LNCaP clone FGC (cell line): ENCODE results near the gene RFC3.
A peak's percentile ranks its signal among the peaks of the same experiment; 100 is the strongest.

ENCODE experiments used
- DNase-seq: peaks from one replicate; pipeline ENCODE4 v3.0.0-alpha.2; 2011; ENCODE audit warnings: low read depth
- H3K4me3 ChIP-seq: 2 replicates; pipeline ENCODE4 v1.5.1; 2011; ENCODE audit warnings: mild to moderate bottlenecking, low read depth, low read length, control low read depth
- CTCF ChIP-seq: IDR thresholded peaks from 2 replicates; pipeline ENCODE4 v1.5.1; 2012; ENCODE audit warnings: mild to moderate bottlenecking; ENCODE audit not compliant: control insufficient read depth, insufficient read depth; ENCODE audit errors: extremely low read depth

Gene RFC3

DNA sequence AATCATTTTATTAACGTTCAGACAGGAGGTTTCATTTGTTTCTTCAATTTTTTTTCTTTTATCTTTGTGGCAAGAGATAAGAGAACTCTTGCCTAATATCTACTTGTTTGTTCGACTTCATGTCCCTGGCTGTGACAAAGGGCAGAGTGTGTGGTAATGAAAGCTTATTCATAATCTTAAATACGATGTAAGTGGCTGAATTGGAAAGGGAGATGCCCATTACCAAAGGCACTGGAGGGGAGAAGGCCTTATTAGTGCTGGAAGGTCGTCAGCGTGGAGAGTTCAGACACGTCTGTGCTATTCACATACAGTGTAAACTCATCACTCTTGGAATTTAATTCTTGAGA lies 54.0 kb downstream of the RFC3 start:
- H3K4me3 ChIP-seq = no peak overlapping the region

GRCh38 chr13:33873251-33873908 lies 55.4 kb downstream of the RFC3 start:
- DNase-seq = no peak
- H3K4me3 ChIP-seq = no peak overlapping the region
- no peak for TF ChIP-seq CTCF

More for the DNA sequence above, 54.0 kb downstream of the RFC3 start:
- no peak for TF ChIP-seq CTCF
- no peak for DNase-seq

GRCh38 chr13:33874871-33875270 lies 56.9 kb downstream of the RFC3 start:
- DNase-seq = no peak
- TF ChIP-seq CTCF = 0 out of 2 replicates have a peak, but pooled peaks have one; percentile 6
- no peak overlapping the region for H3K4me3 ChIP-seq

DNA sequence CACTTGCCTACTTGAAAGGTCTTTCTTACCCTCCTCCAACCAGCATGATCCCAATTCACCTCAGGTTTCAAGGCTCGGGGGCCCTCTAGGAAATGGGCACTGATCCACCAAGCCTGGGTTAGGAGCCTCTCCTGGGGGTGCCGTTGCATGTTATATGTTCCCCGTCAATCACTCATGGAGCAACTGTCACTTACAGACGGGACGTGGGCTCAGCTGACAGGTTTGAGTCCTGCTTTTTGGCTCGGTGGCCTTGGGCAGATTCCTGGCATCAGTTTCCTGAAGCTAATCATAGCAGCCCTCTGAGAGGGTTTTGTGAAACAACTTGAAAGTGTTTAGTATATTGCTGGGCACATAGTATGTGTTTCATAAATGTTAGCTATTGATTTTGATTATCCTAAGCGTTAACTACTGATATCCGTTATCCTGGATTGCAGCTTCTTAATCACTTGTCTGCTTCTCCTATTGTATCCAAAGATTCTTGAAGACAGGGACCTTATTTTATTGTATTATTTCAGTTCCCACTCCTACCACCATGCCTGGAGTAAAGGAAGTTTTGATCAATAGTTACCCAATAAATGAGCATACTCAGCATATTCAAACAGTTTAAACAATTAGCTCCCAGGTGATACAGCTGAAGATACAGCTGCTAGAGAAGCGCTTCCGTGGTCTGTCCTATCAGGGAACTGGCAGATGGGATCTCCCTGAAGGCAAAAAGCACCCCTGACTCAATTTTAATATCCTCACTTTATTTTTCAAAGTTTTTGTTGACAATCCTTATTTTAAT lies 57.9 kb downstream of the RFC3 start:
- TF ChIP-seq CTCF = no peak
- DNase-seq = no peak

DNA sequence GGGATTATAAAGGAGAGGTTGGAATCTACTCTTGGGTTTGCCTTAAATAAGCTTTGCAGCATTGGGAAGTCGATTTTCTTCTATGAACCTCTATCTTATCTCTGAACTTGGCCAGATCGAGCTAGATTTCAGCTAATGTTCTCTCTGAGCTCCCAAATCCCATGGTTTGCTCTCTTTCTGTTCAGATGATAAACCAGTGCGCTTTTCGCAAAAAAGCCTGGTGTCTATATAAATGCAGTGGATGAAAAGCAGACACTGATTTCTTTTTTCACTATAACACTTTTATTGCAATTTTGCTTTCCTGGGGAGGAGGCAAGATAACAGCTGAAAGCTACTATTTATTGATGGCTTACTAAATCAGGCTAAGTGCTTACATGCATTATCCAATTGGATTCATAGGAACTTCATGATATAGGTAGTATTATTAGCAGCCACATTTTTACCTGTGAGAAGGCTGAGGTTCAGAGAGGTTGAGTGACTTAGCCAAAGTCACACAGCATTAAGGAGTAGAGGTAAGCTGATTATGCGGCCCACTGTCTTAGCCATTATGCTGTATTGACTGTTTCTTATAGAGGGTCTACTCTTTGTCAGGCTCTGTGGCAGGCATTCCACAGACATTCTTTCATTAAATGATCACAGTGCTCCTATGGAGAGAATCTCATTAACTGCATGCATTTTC lies 58.9 kb downstream of the RFC3 start:
- no peak overlapping the region for H3K4me3 ChIP-seq
- TF ChIP-seq CTCF = no peak
- no peak for DNase-seq

More for the DNA sequence above, 57.9 kb downstream of the RFC3 start:
- no peak overlapping the region for H3K4me3 ChIP-seq

DNA sequence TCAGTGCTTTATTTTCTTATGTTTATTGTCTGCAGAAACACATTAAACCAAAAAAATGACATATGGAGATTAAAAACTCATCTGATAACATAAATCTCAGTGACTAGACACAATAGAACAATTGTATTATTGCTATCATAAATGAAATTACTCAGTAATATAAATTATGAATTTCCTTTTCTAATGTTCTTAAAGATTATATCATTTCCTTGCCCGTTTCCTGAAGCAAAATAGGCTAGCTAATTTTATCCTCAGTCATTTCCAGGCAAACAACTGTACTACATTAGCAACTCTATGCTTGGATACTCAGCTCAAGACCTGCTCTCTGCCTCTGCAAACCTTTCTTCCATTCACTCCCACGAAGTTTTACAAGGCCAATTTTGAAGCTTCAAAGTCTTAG lies 61.2 kb downstream of the RFC3 start:
- no peak for TF ChIP-seq CTCF

More for the DNA sequence above, 61.2 kb downstream of the RFC3 start:
- H3K4me3 ChIP-seq = no peak overlapping the region
- DNase-seq = no peak
